C1 segment of cervical spinal cord (tissue), 14 donors: ENCODE measurements around the gene HLTF.
"Not testable (repeated sequence)": the region's sequence is repeated elsewhere in the genome, so short reads cannot be mapped to it uniquely, and the experiment has no call there.

Source experiments
- DNase-seq, 14 donors: peaks; one replicate each; lab custom pipeline; 2025; lab: John Stamatoyannopoulos, UW

Gene HLTF

DNA sequence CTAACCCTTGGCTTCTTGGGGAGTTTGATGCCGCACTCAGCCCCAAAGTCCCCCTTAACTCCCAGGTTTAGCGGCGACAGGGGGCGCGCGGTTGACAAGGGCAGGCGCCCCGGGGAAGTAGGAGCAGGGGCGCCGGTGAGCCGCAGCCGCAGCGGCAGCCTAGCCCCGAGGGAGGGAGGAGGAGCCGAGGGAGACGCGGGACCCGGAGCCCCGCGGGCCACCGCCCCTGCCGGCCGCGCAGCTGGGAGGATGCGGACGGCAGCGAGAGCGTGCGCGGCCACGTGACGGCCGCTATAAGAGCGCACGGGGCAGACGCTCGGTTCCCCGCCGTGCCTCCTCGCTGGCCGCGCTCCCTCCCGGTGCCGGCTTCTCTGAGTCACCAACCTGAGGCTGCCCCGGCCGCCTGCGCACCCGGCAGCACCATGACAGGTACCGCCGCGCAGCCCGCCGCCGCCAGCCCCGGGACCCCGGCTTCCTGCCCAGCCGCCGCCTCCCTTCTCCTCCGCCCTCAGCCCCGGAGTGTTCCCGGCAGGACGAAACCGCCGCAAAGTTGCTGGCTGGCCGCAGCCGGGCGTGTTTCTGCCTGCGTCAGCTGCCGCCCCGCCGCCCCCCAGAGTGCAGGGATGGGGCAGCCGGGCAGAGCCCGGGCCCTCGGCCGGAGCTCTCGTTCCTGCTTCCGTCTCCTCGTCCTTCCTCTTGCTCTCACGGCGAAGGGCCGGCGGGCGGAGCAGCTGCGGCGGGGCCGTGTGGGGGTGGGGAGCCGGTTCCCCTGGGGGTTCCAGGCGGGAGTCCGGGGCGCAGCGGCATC is 94.9 kb downstream of the HLTF start, which contains the start of gene GYG1:
Gene GYG1 (plus strand): TSS at position 322 of the 808 bp plus-strand sequence. CDS start 101 bp downstream, at position 423.
- peak in 13 of 14 donors; percentile 25 to 85 (median 73) for DNase-seq

- DNase-seq, result no peak
Measured at GRCh38 chr3:148990236-148990635, 96.1 kb downstream of the HLTF start.

DNA sequence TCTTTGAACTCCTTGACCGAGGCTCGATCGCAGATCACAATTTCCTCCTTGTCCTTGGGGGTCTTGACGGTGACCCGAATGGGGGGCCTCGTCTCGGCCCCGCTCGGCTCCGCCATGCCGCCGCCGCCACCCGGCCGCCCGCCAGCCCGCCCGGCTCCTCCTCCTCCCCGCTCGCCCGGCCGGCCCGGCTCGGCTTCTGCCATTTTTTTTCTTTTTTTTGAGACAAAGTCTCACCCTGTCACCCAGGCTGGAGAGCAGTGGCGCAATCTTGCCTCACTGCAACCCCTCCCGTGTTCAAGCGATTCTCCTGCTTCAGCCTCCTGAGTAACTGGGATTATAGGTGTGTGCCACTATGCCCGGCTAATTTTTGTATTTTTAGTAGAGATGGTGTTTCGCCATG is 98.8 kb downstream of the HLTF start:
- not testable (repeated sequence) for DNase-seq

DNA sequence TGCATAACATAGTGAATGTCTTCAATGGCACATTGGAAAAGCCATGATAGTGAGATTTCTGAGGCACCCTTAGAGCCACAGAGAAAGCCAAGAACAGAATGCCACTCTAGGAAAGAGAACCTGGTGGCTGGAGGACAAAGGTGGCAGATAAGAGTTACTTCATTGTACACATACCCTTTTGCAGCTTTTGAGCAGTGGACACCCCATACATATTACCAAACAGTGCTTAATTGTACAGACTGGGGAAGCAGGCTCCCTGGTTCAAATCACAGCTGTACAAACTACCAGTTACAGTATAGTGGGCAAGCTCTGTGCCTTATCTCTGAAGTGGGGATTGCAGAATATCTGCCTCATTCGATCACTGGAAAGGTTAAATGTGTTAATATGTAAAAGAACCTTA is 105.1 kb downstream of the HLTF start:
- no peak for DNase-seq
